ENCODE measurements around the gene LAMA4. TPM values are rescaled to one million over a fixed set of nuclear protein-coding genes. Genes with fewer than 3 reads are reported as not detected.

Gene LAMA4
- total and polyA plus RNA-seq, 2 of the 13 experiments (the other 11 are each of a cell fraction or from before 2014, with no cell fraction given): not detected

GRCh38 chr6:112087136-112087911 lies 167.0 kb downstream of the LAMA4 start, which contains the start of the genes FAM229B and TUBE1 (continued):
- TF ChIP-seq AHDC1 (CRISPR knock-in tag; IDR thresholded peaks at IDR 0.05; ENCODE audit: borderline replicate concordance) (no peak), ZNF713 (CRISPR knock-in tag; IDR thresholded peaks at IDR 0.05) (no peak), SALL2 (CRISPR knock-in tag; IDR thresholded peaks at IDR 0.05) (peak; percentile 17; the same call in 1 of the 2 replicates), ZFP36 (IDR thresholded peaks at IDR 0.05; ENCODE audit: borderline replicate concordance, low read depth, low read length, partially characterized antibody) (no peak), CBFB (CRISPR knock-in tag; IDR thresholded peaks at IDR 0.05) (peak; percentile 77), PTBP1 (IDR thresholded peaks at IDR 0.05; ENCODE audit: low read depth, low read length, poor library complexity, severe bottlenecking) (no peak), ZNF891 (CRISPR knock-in tag; IDR thresholded peaks at IDR 0.05) (peak; percentile 78; the same call in 1 of the 2 replicates), ZNF468 (CRISPR knock-in tag; IDR thresholded peaks at IDR 0.05) (no peak), CBX2 (IDR thresholded peaks at IDR 0.05; ENCODE audit: low read depth, low read length) (no peak), CBX2 (CRISPR knock-in tag; IDR thresholded peaks at IDR 0.05; ENCODE audit: low read depth) (no peak), PCBP2 (optimal IDR thresholded peaks at IDR 0.05; ENCODE audit: low read depth, low read length, poor library complexity, severe bottlenecking) (no peak), MTERF4 (CRISPR knock-in tag; IDR thresholded peaks at IDR 0.05) (0 out of 2 replicates have a peak, but pooled peaks have one; percentile 47), ZZZ3 (CRISPR knock-in tag; IDR thresholded peaks at IDR 0.05; ENCODE audit: borderline replicate concordance) (0 out of 2 replicates have a peak, but pooled peaks have one; percentile 33), KLF16 (CRISPR knock-in tag; IDR thresholded peaks at IDR 0.05) (peak in 1 of 2 experiments; percentile 88; a peak in 2 of 4 replicates), AGO1 (IDR thresholded peaks at IDR 0.05; ENCODE audit: low read depth, low read length, poor library complexity, severe bottlenecking) (peak; percentile 96), SMAD1 (CRISPR knock-in tag; IDR thresholded peaks at IDR 0.05; ENCODE audit: borderline replicate concordance, low read depth) (0 out of 2 replicates have a peak, but pooled peaks have one; percentile 74), ZNF20 (CRISPR knock-in tag; IDR thresholded peaks at IDR 0.05) (no peak)
- TF ChIP-seq, protein P1, sequence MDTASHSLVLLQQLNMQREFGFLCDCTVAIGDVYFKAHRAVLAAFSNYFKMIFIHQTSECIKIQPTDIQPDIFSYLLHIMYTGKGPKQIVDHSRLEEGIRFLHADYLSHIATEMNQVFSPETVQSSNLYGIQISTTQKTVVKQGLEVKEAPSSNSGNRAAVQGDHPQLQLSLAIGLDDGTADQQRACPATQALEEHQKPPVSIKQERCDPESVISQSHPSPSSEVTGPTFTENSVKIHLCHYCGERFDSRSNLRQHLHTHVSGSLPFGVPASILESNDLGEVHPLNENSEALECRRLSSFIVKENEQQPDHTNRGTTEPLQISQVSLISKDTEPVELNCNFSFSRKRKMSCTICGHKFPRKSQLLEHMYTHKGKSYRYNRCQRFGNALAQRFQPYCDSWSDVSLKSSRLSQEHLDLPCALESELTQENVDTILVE (CRISPR knock-in tag; IDR thresholded peaks at IDR 0.05): no peak; the same call in 1 of the 2 replicates
- TF ChIP-seq, protein P2, sequence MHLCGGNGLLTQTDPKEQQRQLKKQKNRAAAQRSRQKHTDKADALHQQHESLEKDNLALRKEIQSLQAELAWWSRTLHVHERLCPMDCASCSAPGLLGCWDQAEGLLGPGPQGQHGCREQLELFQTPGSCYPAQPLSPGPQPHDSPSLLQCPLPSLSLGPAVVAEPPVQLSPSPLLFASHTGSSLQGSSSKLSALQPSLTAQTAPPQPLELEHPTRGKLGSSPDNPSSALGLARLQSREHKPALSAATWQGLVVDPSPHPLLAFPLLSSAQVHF (CRISPR knock-in tag; IDR thresholded peaks at IDR 0.05): no peak
